ENCODE results near the gene HOXA3. TPM values are rescaled to one million over a fixed set of nuclear protein-coding genes. Genes with fewer than 3 reads are reported as not detected.

Gene HOXA3
- total and polyA plus RNA-seq, 2 experiments from 2014 or later, result 0.83 to 4.1 TPM

DNA sequence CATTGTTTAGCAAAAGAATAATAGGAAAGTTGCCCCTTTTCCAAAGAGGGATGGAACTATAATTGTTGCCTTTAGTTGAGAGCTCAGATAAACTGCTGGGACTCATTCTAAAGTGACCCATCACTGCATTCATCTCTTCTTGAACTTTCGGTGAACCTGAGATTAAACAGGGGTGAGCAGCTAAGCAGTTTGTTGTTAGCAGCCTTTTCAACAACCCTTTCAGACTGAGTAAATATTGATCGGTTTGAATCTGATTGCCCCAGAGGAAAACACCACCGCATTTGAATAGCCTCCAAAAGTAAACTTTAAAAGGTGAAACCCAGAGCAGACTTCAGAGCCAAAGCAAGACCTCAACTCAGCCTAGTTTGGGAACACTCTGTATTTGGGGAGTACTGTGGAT is 61.3 kb downstream of the HOXA3 start:
- Histone ChIP-seq H3K4me3 (no peak overlapping the region), H3K36me3 (replicated peaks; ENCODE audit: insufficient read depth, low read depth) (no peaks in the 10 kb centered on the region), H2AFZ (no peak overlapping the region), H3K79me2 (no peaks in the 10 kb centered on the region), H4K20me1 (ENCODE audit: insufficient read depth, poor library complexity, severe bottlenecking) (no peaks in the 10 kb centered on the region), H3K27me3 (peaks cover 81% of the 10 kb centered on the region), H3K9me3 (ENCODE audit: low read depth) (no peaks in the 10 kb centered on the region), H3K4me1 (ENCODE audit: insufficient read depth) (no peaks in the 10 kb centered on the region), H3K27ac (no peak overlapping the region), H3K9me2 (replicated peaks; ENCODE audit: insufficient read depth) (no peaks in the 10 kb centered on the region), H3K4me2 (no peak overlapping the region)
- no peak for TF ChIP-seq EZH2phosphoT487 (IDR thresholded peaks at IDR 0.05; ENCODE audit: low read depth, severe bottlenecking, unreplicated experiment)
- no peak for TF ChIP-seq EZH2 (IDR thresholded peaks at IDR 0.05; ENCODE audit: borderline replicate concordance)
- TF ChIP-seq, protein P1, sequence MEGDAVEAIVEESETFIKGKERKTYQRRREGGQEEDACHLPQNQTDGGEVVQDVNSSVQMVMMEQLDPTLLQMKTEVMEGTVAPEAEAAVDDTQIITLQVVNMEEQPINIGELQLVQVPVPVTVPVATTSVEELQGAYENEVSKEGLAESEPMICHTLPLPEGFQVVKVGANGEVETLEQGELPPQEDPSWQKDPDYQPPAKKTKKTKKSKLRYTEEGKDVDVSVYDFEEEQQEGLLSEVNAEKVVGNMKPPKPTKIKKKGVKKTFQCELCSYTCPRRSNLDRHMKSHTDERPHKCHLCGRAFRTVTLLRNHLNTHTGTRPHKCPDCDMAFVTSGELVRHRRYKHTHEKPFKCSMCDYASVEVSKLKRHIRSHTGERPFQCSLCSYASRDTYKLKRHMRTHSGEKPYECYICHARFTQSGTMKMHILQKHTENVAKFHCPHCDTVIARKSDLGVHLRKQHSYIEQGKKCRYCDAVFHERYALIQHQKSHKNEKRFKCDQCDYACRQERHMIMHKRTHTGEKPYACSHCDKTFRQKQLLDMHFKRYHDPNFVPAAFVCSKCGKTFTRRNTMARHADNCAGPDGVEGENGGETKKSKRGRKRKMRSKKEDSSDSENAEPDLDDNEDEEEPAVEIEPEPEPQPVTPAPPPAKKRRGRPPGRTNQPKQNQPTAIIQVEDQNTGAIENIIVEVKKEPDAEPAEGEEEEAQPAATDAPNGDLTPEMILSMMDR (IDR thresholded peaks at IDR 0.05; ENCODE audit: poor library complexity), result no peak
- WGBS (ENCODE audit: low lambda C conversion rate, missing lambda C conversion rate), result 9% methylated on average over 3 of the region's 3 CpGs
- DNase-seq (ENCODE audit: low spot score), result no peak

DNA sequence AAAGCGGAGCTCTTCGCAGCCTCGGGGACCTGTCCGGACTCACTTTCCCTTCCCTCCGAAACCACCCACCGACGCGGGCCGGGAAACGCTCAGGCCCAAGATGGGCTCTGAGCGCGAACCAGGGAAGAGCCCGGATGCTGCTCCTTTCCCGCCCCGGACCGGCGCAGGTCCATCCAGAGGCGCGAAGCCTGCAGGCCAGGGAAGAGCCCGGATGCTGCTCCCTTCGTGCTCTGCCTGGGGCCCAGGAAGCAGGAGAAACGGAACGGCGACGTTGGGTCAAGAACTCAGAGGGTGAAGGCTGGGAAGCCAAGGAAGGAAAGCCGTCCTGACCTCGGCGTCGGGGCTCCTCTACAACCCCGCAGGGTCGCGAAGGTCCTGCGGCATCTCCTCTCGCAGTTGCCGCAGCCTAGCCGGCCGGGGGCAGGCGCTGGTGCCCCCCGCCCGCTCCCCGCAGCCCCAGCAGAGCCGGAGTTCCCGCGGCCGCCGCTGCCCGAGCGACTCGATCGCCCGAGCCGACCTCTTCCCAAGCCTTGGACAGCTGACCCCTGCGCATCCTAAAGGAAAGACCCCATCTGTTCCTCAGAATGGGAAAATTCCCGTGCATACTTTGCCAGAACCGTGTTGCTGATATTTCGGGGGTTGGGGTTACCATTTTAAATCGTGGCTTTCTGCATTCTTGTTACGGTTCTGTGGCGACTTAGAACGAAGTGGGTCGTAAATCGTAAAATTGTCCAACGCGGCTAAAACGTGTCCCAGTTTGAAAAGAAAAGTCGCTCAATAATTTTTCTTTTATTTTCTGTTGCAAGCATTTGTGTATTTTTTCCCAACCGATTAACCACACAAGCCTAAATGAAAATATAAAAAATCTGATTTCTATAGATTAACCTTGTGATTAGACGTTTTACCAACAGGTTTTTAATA is 64.1 kb downstream of the HOXA3 start:
- no peak overlapping the region for H2AFZ ChIP-seq
- no peak overlapping the region for H3K4me2 ChIP-seq
- H3K36me3 ChIP-seq (replicated peaks; ENCODE audit: insufficient read depth, low read depth), result no peaks in the 10 kb centered on the region
- DNase-seq (ENCODE audit: low spot score), result no peak
- WGBS (ENCODE audit: low lambda C conversion rate, missing lambda C conversion rate), result 73% methylated on average over 46 of the region's 68 CpGs
- no peaks in the 10 kb centered on the region for H3K79me2 ChIP-seq
- no peak for TF ChIP-seq EZH2phosphoT487 (IDR thresholded peaks at IDR 0.05; ENCODE audit: low read depth, severe bottlenecking, unreplicated experiment)
- TF ChIP-seq, protein P1 (IDR thresholded peaks at IDR 0.05; ENCODE audit: poor library complexity), result no peak
- TF ChIP-seq EZH2 (IDR thresholded peaks at IDR 0.05; ENCODE audit: borderline replicate concordance), result no peak
- no peaks in the 10 kb centered on the region for H3K9me3 ChIP-seq (ENCODE audit: low read depth)
- no peak overlapping the region for H3K27ac ChIP-seq
- no peaks in the 10 kb centered on the region for H3K9me2 ChIP-seq (replicated peaks; ENCODE audit: insufficient read depth)
- H3K27me3 ChIP-seq, result peaks cover 53% of the 10 kb centered on the region
- no peaks in the 10 kb centered on the region for H4K20me1 ChIP-seq (ENCODE audit: insufficient read depth, poor library complexity, severe bottlenecking)
- no peaks in the 10 kb centered on the region for H3K4me1 ChIP-seq (ENCODE audit: insufficient read depth)
- H3K4me3 ChIP-seq, result no peak overlapping the region

DNA sequence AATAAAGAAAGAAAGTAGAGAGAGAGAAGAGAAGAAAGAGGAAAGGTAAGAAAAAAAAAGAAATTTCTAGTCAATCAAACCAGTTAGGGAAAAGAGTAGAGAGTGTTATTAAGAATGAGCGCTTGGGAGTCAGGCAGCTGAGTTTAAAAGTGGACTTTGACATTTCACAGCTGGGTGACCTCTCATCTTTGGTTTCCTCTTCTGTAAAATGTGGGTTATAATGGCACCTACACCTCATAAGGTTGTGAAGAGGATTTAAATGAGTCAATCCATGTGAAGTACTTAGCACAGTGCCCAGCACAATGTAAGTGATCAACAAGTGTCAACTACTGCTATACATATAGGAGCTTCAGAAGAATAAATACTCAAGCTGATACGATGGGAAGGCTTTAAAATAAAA is 68.7 kb downstream of the HOXA3 start:
- no peaks in the 10 kb centered on the region for H3K9me2 ChIP-seq (replicated peaks; ENCODE audit: insufficient read depth)
- TF ChIP-seq, protein P1 (IDR thresholded peaks at IDR 0.05; ENCODE audit: poor library complexity), result no peak
- no peak for TF ChIP-seq EZH2 (IDR thresholded peaks at IDR 0.05; ENCODE audit: borderline replicate concordance)
- no peak for TF ChIP-seq EZH2phosphoT487 (IDR thresholded peaks at IDR 0.05; ENCODE audit: low read depth, severe bottlenecking, unreplicated experiment)
- H3K27ac ChIP-seq, result no peak overlapping the region
- H2AFZ ChIP-seq, result no peak overlapping the region
- no peak for DNase-seq (ENCODE audit: low spot score)
- no peaks in the 10 kb centered on the region for H3K79me2 ChIP-seq
- H3K4me2 ChIP-seq, result no peak overlapping the region
- no peak overlapping the region for H3K4me3 ChIP-seq
- no peaks in the 10 kb centered on the region for H3K9me3 ChIP-seq (ENCODE audit: low read depth)
- no peaks in the 10 kb centered on the region for H3K4me1 ChIP-seq (ENCODE audit: insufficient read depth)
- WGBS (ENCODE audit: low lambda C conversion rate, missing lambda C conversion rate), result 90% methylated on average over 2 of the region's 2 CpGs
- no peaks in the 10 kb centered on the region for H3K36me3 ChIP-seq (replicated peaks; ENCODE audit: insufficient read depth, low read depth)
- H4K20me1 ChIP-seq (ENCODE audit: insufficient read depth, poor library complexity, severe bottlenecking), result no peaks in the 10 kb centered on the region
- peaks cover 7% of the 10 kb centered on the region for H3K27me3 ChIP-seq

Measured in hepatocyte (in vitro differentiated cells).